K562 (cell line): ENCODE data around the gene LACTB. TPM values are rescaled to one million over a fixed set of nuclear protein-coding genes. Genes with fewer than 3 reads are reported as not detected.

ENCODE experiments used
- ASH1L ChIP-seq: fragments of 450-650 bp; IDR thresholded peaks from 2 replicates; pipeline ENCODE4 v1.6.1; 2018; ENCODE audit warnings: borderline replicate concordance, mild to moderate bottlenecking, low read depth; ENCODE audit not compliant: partially characterized antibody
- BCOR ChIP-seq: fragments of 450-650 bp; IDR thresholded peaks from 2 replicates; pipeline ENCODE4 v1.6.1; 2016
- BRD9 ChIP-seq: fragments of 450-650 bp; IDR thresholded peaks from 2 replicates; pipeline ENCODE4 v1.6.1; 2018; ENCODE audit warnings: low read depth; ENCODE audit not compliant: partially characterized antibody
- GTF2A2 ChIP-seq: IDR thresholded peaks from 2 replicates; pipeline ENCODE4 v1.6.1; 2016; ENCODE audit warnings: mild to moderate bottlenecking, missing genetic modification characterization, missing compliant biosample characterization
- HDGF ChIP-seq: fragments of 450-650 bp; IDR thresholded peaks from 2 replicates; pipeline ENCODE4 v1.6.1; 2016
- HLTF ChIP-seq: fragments of 450-650 bp; IDR thresholded peaks from 2 replicates; pipeline ENCODE4 v1.6.1; 2016
- MCM7 ChIP-seq, 2 experiments: fragments of 450-650 bp; IDR thresholded peaks; 2 replicates each; pipeline ENCODE4 v1.6.1; 2016 to 2018
- MTF1 ChIP-seq: fragments of 250-450 bp; sonication (Bioruptor Pico); IDR thresholded peaks from 2 replicates; pipeline ENCODE4 v1.9.0; 2021; ENCODE audit warnings: moderate library complexity, mild to moderate bottlenecking, inconsistent platforms, borderline replicate concordance
- MXI1 ChIP-seq: IDR thresholded peaks from 2 replicates; pipeline ENCODE4 v1.6.1; 2011; ENCODE audit warnings: low read depth, mild to moderate bottlenecking, improper control_type of control experiment, low read length
- NFIX ChIP-seq: fragments of 250-450 bp; sonication (Bioruptor Pico); IDR thresholded peaks from 2 replicates; pipeline ENCODE4 v1.4.0; 2020; ENCODE audit warnings: low read depth, mild to moderate bottlenecking, moderate library complexity
- OTX1 ChIP-seq: fragments of 450-650 bp; formaldehyde crosslinking; IDR thresholded peaks from 2 replicates; pipeline ENCODE4 v1.4.0; 2022; ENCODE audit warnings: mild to moderate bottlenecking
- PYGO2 ChIP-seq: fragments of 450-650 bp; IDR thresholded peaks from 2 replicates; pipeline ENCODE4 v1.6.1; 2016; ENCODE audit warnings: mild to moderate bottlenecking, missing genetic modification characterization, moderate library complexity, missing compliant biosample characterization
- SP2 ChIP-seq: IDR thresholded peaks from 2 replicates; pipeline ENCODE4 v1.6.1; 2011; ENCODE audit warnings: mild to moderate bottlenecking, low read depth, low read length, moderate library complexity; ENCODE audit not compliant: poor library complexity, severe bottlenecking; ENCODE audit errors: extremely low read depth
- YY1 ChIP-seq, 3 experiments: IDR thresholded peaks; 2 replicates each; pipeline ENCODE4 v1.6.1; 2011; ENCODE audit warnings: low read length in 2 of 3, mild to moderate bottlenecking in 2 of 3, moderate library complexity in 2 of 3, borderline replicate concordance in 1 of 3, control low read depth in 1 of 3, low read depth in 1 of 3; ENCODE audit not compliant: insufficient read depth in 3 of 3, insufficient replicate concordance in 2 of 3, control insufficient read depth in 1 of 3, insufficient read length in 1 of 3; ENCODE audit errors: extremely low read depth in 1 of 3
- ZNF121 ChIP-seq: sonication (generic); formaldehyde crosslinking; conservative IDR thresholded peaks from 2 replicates; pipeline ENCODE4 v1.8.0; 2022; ENCODE audit warnings: missing genetic modification reagents
- ZNF134 ChIP-seq: fragments of 250-450 bp; sonication (Bioruptor Pico); conservative IDR thresholded peaks from 2 replicates; pipeline ENCODE4 v1.4.0; 2020
- ZNF274 ChIP-seq: IDR thresholded peaks from 2 replicates; pipeline ENCODE4 v1.6.1; 2011; ENCODE audit warnings: low read depth, mild to moderate bottlenecking, low read length, moderate library complexity, borderline replicate concordance
- ZNF583 ChIP-seq: fragments of 250-450 bp; sonication (Bioruptor Pico); IDR thresholded peaks from 2 replicates; pipeline ENCODE4 v1.4.0; 2020
- polyA plus RNA-seq, 8 experiments: library from polyadenylated mRNA; depleted of rRNA in 4 of 8; stranded (reverse) in 5 of 8; unstranded in 3 of 8; fragments of >200 nt; fragmentation: Nextera tagmentation in 2 of 8; fragmentation: Illumina TruSeq in 1 of 8; extraction: Ambion mirVana in 2 of 8; extraction: Trizol in 1 of 8; gene quantifications; 2 replicates each; pipeline versions ENCODE4 v1.2.1 to v1.2.3, GENCODE V29; 2011 to 2014; ENCODE audit warnings: inconsistent platforms in 1 of 8, missing spikeins in 1 of 8
- total RNA-seq, 7 experiments: library from RNA; depleted of rRNA in 6 of 7; stranded (reverse); fragments of >200 nt in 6 of 7; fragmentation: Illumina TruSeq in 2 of 7; extraction: Trizol in 2 of 7; gene quantifications; 2 replicates each; pipeline versions ENCODE4 v1.2.1 to v1.2.3, GENCODE V29; 2011 to 2021; ENCODE audit warnings: low replicate concordance in 1 of 7
- TF ChIP-seq, protein P1 (sequence below): sonication (generic); formaldehyde crosslinking; IDR thresholded peaks from 2 replicates; pipeline ENCODE4 v1.8.0; 2022; ENCODE audit warnings: missing genetic modification reagents, mild to moderate bottlenecking, moderate library complexity, borderline replicate concordance
- TF ChIP-seq, protein P2 (sequence below): fragments of 450-650 bp; formaldehyde crosslinking; IDR thresholded peaks from 2 replicates; pipeline ENCODE4 v1.4.0; 2020; ENCODE audit warnings: mild to moderate bottlenecking, moderate library complexity
- TF ChIP-seq, protein P3 (sequence below): fragments of 250-450 bp; sonication (Bioruptor Pico); IDR thresholded peaks from 2 replicates; pipeline ENCODE4 v1.9.0; 2021; ENCODE audit warnings: mild to moderate bottlenecking
- TF ChIP-seq, protein P4 (sequence below): fragments of 250-450 bp; sonication (Bioruptor Pico); IDR thresholded peaks from 2 replicates; pipeline ENCODE4 v1.5.0; 2021; ENCODE audit warnings: mild to moderate bottlenecking, moderate library complexity

Gene LACTB
- total and polyA plus RNA-seq, 9 of the 15 experiments (the other 6 are each of a cell fraction or from before 2014, with no cell fraction given), result 3.1 to 15.5 (median 9.8) TPM

DNA sequence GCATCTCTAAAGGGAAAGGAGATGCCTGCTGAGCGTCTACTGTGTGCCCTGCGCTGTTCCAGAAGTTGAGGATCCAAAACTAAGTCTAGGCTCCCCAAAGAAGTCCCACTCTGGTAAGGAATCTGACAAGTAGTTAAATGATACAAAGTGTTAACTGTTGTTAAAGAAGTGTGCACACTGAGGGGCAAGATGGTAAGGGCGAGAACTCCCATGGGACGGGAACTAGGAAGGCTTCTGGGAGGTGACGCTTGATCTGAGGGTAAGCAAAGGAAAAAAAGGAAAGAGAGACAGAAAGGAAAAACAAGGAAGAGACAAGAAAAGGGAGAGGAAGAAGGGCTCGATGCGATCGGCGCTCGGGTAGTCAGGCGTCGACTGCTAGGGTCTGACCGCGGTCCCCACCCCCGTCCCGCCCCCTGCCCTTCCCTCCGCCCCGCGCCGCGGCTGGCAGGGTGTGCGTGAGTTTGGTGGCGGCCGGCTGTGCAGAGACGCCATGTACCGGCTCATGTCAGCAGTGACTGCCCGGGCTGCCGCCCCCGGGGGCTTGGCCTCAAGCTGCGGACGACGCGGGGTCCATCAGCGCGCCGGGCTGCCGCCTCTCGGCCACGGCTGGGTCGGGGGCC lies at the start of gene LACTB (continued):
- TF ChIP-seq ZNF583 (CRISPR knock-in tag) (no peak), PYGO2 (tag) (no peak), SP2 (no peak), MXI1 (no peak), ZNF274 (no peak), HLTF (peak; percentile 83; the same call in 1 of the 2 replicates), HDGF (peak; percentile 78; the same call in 1 of the 2 replicates), YY1 (IDR thresholded peaks at IDR 0.05; ENCODE audit: borderline replicate concordance in 1 of 3, control insufficient read depth in 1 of 3, extremely low read depth in 1 of 3, insufficient read depth in 3 of 3, insufficient read length in 1 of 3, insufficient replicate concordance in 2 of 3, low read depth in 1 of 3, low read length in 2 of 3) (peak in 2 of 3 experiments; percentile 39 to 62), BCOR (peak; percentile 20; the same call in 1 of the 2 replicates), ZNF121 (CRISPR knock-in tag) (no peak), MCM7 (IDR thresholded peaks at IDR 0.05) (no peak), ASH1L (peak; percentile 32), GTF2A2 (no peak), BRD9 (peak; percentile 30), ZNF134 (CRISPR knock-in tag) (no peak), MTF1 (CRISPR knock-in tag) (no peak), NFIX (no peak), OTX1 (CRISPR knock-in tag) (no peak)
- TF ChIP-seq, protein P1, sequence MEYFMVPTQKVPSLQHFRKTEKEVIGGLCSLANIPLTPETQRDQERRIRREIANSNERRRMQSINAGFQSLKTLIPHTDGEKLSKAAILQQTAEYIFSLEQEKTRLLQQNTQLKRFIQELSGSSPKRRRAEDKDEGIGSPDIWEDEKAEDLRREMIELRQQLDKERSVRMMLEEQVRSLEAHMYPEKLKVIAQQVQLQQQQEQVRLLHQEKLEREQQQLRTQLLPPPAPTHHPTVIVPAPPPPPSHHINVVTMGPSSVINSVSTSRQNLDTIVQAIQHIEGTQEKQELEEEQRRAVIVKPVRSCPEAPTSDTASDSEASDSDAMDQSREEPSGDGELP (CRISPR knock-in tag), result peak; percentile 23
- TF ChIP-seq, protein P2, sequence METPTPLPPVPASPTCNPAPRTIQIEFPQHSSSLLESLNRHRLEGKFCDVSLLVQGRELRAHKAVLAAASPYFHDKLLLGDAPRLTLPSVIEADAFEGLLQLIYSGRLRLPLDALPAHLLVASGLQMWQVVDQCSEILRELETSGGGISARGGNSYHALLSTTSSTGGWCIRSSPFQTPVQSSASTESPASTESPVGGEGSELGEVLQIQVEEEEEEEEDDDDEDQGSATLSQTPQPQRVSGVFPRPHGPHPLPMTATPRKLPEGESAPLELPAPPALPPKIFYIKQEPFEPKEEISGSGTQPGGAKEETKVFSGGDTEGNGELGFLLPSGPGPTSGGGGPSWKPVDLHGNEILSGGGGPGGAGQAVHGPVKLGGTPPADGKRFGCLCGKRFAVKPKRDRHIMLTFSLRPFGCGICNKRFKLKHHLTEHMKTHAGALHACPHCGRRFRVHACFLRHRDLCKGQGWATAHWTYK (CRISPR knock-in tag), result no peak
- TF ChIP-seq, protein P3, sequence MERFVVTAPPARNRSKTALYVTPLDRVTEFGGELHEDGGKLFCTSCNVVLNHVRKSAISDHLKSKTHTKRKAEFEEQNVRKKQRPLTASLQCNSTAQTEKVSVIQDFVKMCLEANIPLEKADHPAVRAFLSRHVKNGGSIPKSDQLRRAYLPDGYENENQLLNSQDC (CRISPR knock-in tag), result no peak
- TF ChIP-seq, protein P4, sequence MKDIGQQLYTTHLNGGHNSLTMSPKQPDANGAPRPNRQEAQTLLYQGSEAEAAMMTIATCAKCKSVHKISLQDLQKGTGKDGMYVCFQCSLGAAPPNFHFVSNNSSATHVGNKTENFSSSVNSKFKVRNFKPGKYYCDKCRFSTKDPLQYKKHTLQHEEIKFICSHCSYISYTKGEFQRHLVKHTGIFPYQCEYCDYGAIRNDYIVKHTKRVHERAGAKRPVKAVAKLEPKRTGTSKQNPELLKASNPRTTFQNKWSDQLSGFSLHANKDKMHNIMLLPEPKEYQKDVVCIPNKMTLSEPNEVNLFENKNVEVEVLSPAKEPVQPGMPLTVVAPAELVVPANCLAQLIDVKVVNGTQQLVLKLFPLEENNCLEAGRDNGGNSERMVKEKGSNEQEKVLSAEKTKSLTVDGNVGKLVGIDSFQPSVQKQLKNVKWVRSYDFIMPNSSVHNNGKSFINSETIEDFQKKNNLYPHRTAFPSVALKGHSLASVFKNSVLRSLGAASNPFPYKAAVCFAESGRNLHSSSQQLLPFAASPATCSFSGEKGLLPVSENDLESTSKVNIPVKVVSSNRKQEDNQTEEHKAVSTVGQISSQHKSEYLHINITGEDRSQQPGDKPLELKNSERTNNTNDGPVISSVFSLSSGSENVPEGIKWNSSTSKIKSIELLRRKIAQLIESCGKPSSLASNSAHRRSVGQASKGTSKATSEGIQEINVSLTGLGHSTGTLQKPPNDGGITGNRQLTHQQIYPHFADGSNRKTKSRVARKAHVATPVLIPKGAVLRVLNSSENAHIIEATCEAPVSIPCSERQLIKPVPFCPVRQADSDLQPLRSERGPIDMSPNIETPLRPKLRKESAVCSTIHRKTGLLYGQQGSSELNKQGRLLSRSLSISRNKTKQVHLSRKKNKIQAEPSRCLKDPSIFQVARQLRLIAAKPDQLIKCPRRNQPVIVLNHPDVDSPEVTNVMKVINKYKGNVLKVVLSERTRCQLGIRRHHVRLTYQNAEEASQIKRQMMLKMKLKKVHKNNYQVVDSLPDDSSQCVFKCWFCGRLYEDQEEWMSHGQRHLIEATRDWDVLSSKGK (CRISPR knock-in tag), result no peak
